ENCODE results near the gene HPS5.
"Not testable (repeated sequence)": the region's sequence is repeated elsewhere in the genome, so short reads cannot be mapped to it uniquely, and the experiment has no call there.

The HPS5 gene

DNA sequence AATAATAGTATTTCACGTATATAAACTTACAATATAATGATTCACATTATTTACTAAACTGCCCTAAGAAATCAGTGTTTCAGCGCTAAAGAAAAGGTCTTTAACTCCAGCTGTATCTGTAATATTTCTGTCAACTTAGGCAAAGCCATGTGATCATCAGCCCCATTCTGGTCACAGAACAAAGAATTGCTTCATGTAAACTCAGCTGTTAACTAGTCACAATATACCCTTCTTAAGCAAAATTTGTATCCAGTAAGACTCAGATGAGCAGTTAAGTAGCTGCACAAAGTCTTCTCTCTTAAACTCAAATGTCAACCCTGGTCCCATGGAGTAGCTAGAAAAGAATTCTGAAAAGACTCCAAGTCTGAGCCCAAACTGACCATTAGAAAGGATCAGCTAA, 26.6 kb downstream of the HPS5 start:
- H3K36me3 ChIP-seq (ENCODE audit: control insufficient read depth, insufficient read depth, low read length): no peaks in the 10 kb centered on the region
- H3K4me1 ChIP-seq (ENCODE audit: control insufficient read depth, insufficient read depth, low read length): no peaks in the 10 kb centered on the region
- H3K27me3 ChIP-seq (ENCODE audit: control insufficient read depth, insufficient read depth, low read length): no peaks in the 10 kb centered on the region
- no peak overlapping the region for H3K4me3 ChIP-seq (ENCODE audit: low read length)
- no peak overlapping the region for H3K9ac ChIP-seq (ENCODE audit: low read length)
- H3K9me3 ChIP-seq (ENCODE audit: control insufficient read depth, low read length): no peaks in the 10 kb centered on the region

DNA sequence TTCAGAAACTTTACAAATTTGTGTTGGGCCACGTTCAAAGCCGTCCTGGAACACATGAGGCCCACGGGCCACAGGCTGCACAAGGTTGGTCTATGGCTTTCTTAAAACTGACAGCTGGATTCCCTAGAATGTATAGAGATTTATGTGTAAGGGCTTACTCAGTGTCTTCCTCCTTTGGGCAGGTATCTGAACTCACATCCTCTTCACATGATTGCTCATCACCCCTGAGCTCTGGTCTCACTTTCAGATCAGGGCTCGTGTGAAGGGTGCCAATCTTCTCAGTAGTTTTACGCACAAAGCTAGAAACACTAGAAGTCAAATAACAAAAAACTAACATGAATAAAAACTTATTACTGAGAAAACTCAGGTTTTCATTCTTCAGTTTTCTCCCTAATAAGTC, 27.1 kb downstream of the HPS5 start:
- H3K9ac ChIP-seq (ENCODE audit: low read length): no peak overlapping the region
- no peaks in the 10 kb centered on the region for H3K4me1 ChIP-seq (ENCODE audit: control insufficient read depth, insufficient read depth, low read length)
- H3K9me3 ChIP-seq (ENCODE audit: control insufficient read depth, low read length): no peaks in the 10 kb centered on the region
- no peaks in the 10 kb centered on the region for H3K27me3 ChIP-seq (ENCODE audit: control insufficient read depth, insufficient read depth, low read length)
- H3K4me3 ChIP-seq (ENCODE audit: low read length): no peak overlapping the region
- H3K36me3 ChIP-seq (ENCODE audit: control insufficient read depth, insufficient read depth, low read length): no peaks in the 10 kb centered on the region

DNA sequence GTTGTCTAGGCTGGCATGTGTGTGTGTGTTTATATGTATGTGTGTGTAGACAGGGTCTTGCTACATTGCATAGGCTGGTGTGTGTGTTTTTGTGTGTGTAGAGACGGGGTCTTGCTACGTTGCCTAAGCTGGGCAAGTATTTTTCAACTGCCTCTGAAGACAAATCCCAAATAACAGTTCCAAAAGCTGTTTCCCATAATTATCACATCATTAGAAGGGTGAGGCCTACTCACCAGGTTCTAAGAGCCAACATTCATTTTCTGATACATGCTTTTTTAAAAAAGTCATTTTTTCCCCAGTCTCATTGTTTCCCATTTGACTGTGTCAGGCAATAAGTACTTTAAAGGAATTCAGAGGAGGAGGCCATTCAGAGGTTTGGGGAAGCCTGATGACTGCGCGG, 33.0 kb downstream of the HPS5 start:
- Histone ChIP-seq H3K9ac (ENCODE audit: low read length) (no peak overlapping the region), H3K27me3 (ENCODE audit: control insufficient read depth, insufficient read depth, low read length) (no peaks in the 10 kb centered on the region), H3K9me3 (ENCODE audit: control insufficient read depth, low read length) (no peaks in the 10 kb centered on the region), H3K4me1 (ENCODE audit: control insufficient read depth, insufficient read depth, low read length) (no peaks in the 10 kb centered on the region), H3K36me3 (ENCODE audit: control insufficient read depth, insufficient read depth, low read length) (no peaks in the 10 kb centered on the region), H3K4me3 (ENCODE audit: low read length) (no peak overlapping the region)

DNA sequence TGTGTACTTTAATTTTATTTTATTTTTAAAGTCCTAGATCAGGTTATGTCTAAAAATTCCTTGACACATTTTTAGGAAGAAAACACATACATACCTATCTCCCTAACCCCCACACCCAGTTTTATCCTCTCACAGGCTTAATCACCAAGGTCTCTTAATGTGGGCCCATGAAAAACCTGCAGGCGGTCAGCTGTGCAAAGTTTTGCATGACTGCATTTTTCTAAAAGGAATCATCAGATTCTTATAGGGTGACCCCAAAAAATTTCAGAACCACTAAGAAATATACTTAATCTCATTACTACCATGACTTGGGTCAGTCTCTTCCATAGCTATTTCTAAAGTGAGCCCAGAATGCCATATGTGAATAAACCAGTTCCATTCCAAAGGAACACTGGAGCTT, 36.1 kb downstream of the HPS5 start:
- Histone ChIP-seq H3K36me3 (ENCODE audit: control insufficient read depth, insufficient read depth, low read length) (no peaks in the 10 kb centered on the region), H3K4me1 (ENCODE audit: control insufficient read depth, insufficient read depth, low read length) (no peaks in the 10 kb centered on the region), H3K9me3 (ENCODE audit: control insufficient read depth, low read length) (no peaks in the 10 kb centered on the region), H3K9ac (ENCODE audit: low read length) (no peak overlapping the region), H3K27me3 (ENCODE audit: control insufficient read depth, insufficient read depth, low read length) (no peaks in the 10 kb centered on the region), H3K4me3 (ENCODE audit: low read length) (no peak overlapping the region)

DNA sequence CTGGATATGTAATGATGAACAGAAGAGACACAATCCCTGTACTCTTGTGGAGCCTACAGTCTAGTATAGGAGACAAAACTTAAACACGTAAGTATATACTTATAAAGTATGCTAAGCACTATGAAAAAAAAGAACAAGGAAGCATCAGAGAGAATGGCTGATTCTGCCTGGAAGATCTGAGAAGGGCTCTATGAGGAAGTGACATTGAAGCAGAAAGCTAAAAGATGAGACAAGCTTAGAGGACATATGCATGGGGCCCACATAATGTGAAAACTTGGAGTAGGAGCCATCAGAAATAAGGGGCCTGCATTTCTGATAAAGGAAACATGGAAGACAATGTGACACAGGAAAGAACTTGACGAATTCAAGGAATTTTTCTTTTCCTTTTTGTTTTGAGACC, 39.3 kb downstream of the HPS5 start:
- Histone ChIP-seq H3K9ac (ENCODE audit: low read length) (no peak overlapping the region), H3K4me3 (ENCODE audit: low read length) (no peak overlapping the region), H3K4me1 (ENCODE audit: control insufficient read depth, insufficient read depth, low read length) (no peaks in the 10 kb centered on the region), H3K36me3 (ENCODE audit: control insufficient read depth, insufficient read depth, low read length) (no peaks in the 10 kb centered on the region), H3K9me3 (ENCODE audit: control insufficient read depth, low read length) (no peaks in the 10 kb centered on the region), H3K27me3 (ENCODE audit: control insufficient read depth, insufficient read depth, low read length) (no peaks in the 10 kb centered on the region)

DNA sequence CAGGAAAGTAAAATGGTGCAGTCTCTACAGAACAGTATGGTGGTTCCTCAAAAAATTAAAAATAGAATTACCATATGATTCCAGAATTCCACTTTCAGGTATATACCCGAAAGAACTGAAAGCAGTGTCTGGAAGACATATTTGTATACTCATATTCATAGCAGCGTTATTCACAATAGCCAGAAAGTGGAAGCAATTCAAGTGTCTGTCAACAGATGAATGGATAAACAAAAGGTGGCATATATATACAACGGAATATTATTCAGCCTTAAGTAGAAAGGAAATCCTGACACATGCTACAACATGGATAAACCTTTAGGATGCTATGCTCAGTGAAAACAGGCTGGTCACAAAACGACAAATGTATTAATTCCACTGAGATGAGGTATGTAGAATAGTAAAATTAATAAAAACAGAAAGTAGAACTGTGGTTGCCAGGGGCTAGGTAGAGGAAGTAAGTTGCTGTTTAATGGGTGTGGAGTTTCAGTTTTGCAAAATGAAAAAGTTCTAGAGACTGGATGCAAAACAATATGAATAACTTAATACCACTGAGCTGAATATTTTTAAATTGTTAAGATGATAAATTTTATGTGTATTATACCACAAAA, 41.4 kb downstream of the HPS5 start:
- Histone ChIP-seq H3K4me1 (ENCODE audit: control insufficient read depth, insufficient read depth, low read length) (no peaks in the 10 kb centered on the region), H3K27me3 (ENCODE audit: control insufficient read depth, insufficient read depth, low read length) (no peaks in the 10 kb centered on the region), H3K9me3 (ENCODE audit: control insufficient read depth, low read length) (no peaks in the 10 kb centered on the region), H3K9ac (ENCODE audit: low read length) (no peak overlapping the region), H3K36me3 (ENCODE audit: control insufficient read depth, insufficient read depth, low read length) (no peaks in the 10 kb centered on the region), H3K4me3 (ENCODE audit: low read length) (no peak overlapping the region)

DNA sequence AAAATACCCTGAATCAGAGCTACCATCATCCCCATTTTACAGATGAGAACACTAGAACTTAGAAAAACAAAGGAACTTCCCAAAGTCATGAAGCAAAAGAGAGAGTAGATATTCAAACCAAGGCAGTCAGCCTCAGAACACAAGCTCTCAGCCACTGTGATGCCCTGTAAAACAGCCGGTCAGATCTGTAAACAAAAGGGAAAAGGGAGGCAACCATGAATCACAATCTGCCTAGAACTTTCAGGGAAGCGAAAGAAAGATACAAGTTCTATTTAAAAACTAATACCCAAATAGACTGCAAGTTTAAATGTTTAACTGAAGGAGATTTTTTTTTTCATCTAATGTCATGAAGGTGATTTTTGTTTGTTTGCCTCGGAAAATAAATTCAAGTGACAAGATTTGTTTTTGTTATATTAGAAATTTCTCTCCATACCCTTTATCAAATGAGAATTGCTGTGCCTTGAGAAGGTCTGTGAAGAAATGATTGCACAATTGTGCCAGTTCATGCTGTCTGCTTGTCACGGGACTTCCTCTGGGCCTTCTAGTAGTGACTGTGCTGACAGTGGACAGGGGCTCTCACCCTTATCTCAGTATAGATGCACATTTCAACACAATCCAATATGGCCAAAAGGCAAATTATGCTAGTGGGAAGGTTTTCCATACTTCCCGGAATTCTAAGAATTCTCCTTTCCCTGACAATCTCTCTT, 44.2 kb downstream of the HPS5 start:
- H3K4me3 ChIP-seq (ENCODE audit: low read length): no peak overlapping the region
- H3K36me3 ChIP-seq (ENCODE audit: control insufficient read depth, insufficient read depth, low read length): no peaks in the 10 kb centered on the region
- no peaks in the 10 kb centered on the region for H3K4me1 ChIP-seq (ENCODE audit: control insufficient read depth, insufficient read depth, low read length)
- no peaks in the 10 kb centered on the region for H3K9me3 ChIP-seq (ENCODE audit: control insufficient read depth, low read length)
- H3K27me3 ChIP-seq (ENCODE audit: control insufficient read depth, insufficient read depth, low read length): no peaks in the 10 kb centered on the region
- no peak overlapping the region for H3K9ac ChIP-seq (ENCODE audit: low read length)

DNA sequence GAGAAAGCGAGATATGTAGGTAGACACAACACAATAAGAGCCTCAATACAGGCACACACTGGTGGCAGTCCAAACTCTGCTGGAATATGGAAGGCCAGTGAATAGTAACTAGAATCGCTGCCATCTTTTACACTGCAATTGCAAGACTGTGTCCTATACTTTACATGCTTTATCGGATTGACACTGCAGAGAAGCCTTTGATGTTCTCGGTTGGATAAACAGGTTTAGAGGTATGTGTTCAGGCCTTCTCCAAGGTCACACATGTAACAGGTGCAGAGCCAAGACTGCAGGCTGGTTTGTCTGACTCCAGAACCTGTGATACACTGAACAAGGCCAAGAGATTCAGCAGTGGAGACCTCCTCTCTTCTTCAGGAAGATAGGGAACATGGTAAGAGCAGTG, 50.7 kb downstream of the HPS5 start:
- Histone ChIP-seq H3K36me3 (ENCODE audit: control insufficient read depth, insufficient read depth, low read length) (no peaks in the 10 kb centered on the region), H3K4me3 (ENCODE audit: low read length) (no peak overlapping the region), H3K27me3 (ENCODE audit: control insufficient read depth, insufficient read depth, low read length) (no peaks in the 10 kb centered on the region), H3K9me3 (ENCODE audit: control insufficient read depth, low read length) (no peaks in the 10 kb centered on the region), H3K9ac (ENCODE audit: low read length) (no peak overlapping the region), H3K4me1 (ENCODE audit: control insufficient read depth, insufficient read depth, low read length) (no peaks in the 10 kb centered on the region)

DNA sequence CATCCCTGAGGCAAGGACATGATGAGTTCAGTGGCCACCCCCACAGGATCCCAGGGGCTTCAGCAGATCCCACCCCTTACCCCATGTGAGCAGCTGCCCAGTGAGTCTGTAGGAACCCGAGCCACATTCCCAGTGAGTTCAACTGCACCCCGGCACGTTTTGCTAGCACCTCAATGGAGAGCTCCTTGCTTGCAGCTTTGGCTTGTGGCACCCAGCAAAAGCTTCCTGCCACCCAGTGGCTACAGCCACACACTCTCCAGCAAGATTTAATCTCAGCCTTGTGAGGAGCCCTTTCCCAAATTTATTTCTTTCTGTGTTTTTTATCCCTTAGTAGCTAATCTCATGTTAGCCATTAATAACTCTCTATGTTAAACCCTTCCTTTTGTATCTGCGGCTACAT, 51.8 kb downstream of the HPS5 start:
- H3K9ac ChIP-seq (ENCODE audit: low read length): no peak overlapping the region
- no peaks in the 10 kb centered on the region for H3K27me3 ChIP-seq (ENCODE audit: control insufficient read depth, insufficient read depth, low read length)
- H3K4me1 ChIP-seq (ENCODE audit: control insufficient read depth, insufficient read depth, low read length): no peaks in the 10 kb centered on the region
- no peak overlapping the region for H3K4me3 ChIP-seq (ENCODE audit: low read length)
- H3K9me3 ChIP-seq (ENCODE audit: control insufficient read depth, low read length): no peaks in the 10 kb centered on the region
- H3K36me3 ChIP-seq (ENCODE audit: control insufficient read depth, insufficient read depth, low read length): no peaks in the 10 kb centered on the region

DNA sequence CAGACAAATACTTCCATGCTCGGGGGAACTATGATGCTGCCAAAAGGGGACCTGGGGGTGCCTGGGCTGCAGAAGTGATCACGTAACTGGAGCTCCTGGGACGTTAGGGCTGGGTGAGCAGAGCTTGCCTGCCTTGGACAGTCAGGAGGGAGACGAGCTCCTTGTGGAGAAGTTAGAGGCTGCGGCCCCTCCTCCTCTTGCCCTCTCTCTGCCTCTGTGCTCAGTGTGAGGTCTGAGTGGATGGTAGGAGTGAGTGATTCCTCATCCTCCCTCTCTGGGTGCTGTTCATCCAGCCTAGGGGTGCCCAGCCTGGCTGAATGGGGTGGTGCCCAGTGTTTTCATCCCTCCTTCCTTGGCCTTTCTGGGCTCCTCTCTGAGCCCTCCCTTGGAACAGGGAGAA, 52.7 kb downstream of the HPS5 start:
- H3K4me1 ChIP-seq (ENCODE audit: control insufficient read depth, insufficient read depth, low read length); H3K4me3 ChIP-seq (ENCODE audit: low read length); H3K27me3 ChIP-seq (ENCODE audit: control insufficient read depth, insufficient read depth, low read length); H3K36me3 ChIP-seq (ENCODE audit: control insufficient read depth, insufficient read depth, low read length); H3K9me3 ChIP-seq (ENCODE audit: control insufficient read depth, low read length); H3K9ac ChIP-seq (ENCODE audit: low read length): not testable (repeated sequence)

DNA sequence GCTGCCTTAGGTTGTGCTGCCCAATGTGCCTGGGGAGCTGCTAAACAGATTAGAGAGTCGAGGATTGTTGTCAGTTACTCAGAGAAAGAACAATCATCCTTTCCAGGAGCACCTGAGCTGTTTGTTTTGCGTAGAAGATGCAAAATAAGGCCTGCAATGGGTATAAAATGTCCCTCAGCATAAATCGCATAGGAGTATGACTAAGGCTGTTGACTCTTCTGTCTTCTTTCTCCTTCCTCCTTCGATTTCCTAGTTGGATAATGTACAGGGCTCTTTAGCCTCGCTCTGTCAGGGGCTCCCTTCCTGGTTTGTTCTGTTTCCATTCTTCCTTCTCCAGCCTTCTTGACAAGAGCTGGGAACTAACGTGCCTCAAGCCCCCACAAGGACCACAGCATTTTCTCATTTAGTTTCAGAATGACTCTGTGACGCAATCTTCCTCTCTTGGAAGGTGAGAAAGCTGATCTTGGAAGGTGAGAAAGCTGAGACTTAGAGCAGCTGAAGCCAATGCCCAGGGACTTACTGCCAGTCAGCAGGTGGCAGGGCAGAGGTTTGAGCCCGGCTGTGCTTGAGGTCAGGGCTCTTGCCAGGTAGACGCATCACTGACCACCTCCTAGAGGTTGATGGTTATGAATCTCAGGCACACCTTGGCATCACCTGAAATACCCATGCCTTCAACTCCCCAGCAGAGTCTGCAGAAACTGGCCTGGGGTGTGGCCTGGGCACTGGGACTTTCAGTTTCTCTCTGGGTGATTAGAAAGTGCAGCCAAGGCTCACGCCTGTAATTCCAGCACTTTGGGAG, 54.4 kb downstream of the HPS5 start:
- H3K9me3 ChIP-seq (ENCODE audit: control insufficient read depth, low read length); H3K4me3 ChIP-seq (ENCODE audit: low read length); H3K4me1 ChIP-seq (ENCODE audit: control insufficient read depth, insufficient read depth, low read length); H3K9ac ChIP-seq (ENCODE audit: low read length); H3K36me3 ChIP-seq (ENCODE audit: control insufficient read depth, insufficient read depth, low read length); H3K27me3 ChIP-seq (ENCODE audit: control insufficient read depth, insufficient read depth, low read length): not testable (repeated sequence)

DNA sequence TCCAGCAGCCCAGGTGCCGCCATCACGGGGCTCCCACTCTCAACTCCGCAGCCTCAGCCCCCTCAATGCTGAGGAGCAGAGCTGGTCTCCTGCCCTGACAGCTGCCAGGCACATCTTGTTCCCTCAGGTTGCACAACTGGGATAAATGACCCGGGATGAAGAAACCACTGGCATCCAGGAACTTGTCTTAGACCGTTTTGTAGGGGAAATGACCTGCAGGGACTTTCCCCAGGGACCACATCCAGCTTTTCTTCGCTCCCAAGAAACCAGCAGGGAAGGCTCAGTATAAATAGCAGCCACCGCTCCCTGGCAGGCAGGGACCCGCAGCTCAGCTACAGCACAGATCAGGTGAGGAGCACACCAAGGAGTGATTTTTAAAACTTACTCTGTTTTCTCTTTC, 56.0 kb downstream of the HPS5 start, which contains the start of gene SAA1:
TSS of gene SAA1 (plus strand) at position 316 of the 400 bp plus-strand sequence. CDS start 624 bp downstream, outside the sequence.
- Histone ChIP-seq H3K27me3 (ENCODE audit: control insufficient read depth, insufficient read depth, low read length) (no peaks in the 10 kb centered on the region), H3K9ac (ENCODE audit: low read length) (no peak within 1 kb of the TSS), H3K9me3 (ENCODE audit: control insufficient read depth, low read length) (no peaks in the 10 kb centered on the region)

More for the DNA sequence above, 56.0 kb downstream of the HPS5 start, which contains the start of gene SAA1:
- no peaks in the 10 kb centered on the region for H3K4me1 ChIP-seq (ENCODE audit: control insufficient read depth, insufficient read depth, low read length)
- H3K36me3 ChIP-seq (ENCODE audit: control insufficient read depth, insufficient read depth, low read length): no peaks in the 10 kb centered on the region
- H3K4me3 ChIP-seq (ENCODE audit: low read length): no peak within 1 kb of the TSS

All from mucosa of stomach (tissue), 1 donor.